Heart left ventricle (tissue), 16 donors: ENCODE results near the gene WFIKKN2. TPM values are rescaled to one million over a fixed set of nuclear protein-coding genes. Genes with fewer than 3 reads are reported as not detected.

ENCODE experiments used
- ATAC-seq, 4 donors: fragments of 200-7000 bp; cut with Tn5 transposase; one replicate each; pipeline ENCODE4 v1.9.1; 2020 to 2022; ENCODE audit warnings: moderate library complexity in 4 of 4, mild to moderate bottlenecking in 3 of 4, moderate number of reproducible peaks in 1 of 4
- DNase-seq, 5 donors: peaks; one replicate each; pipeline ENCODE4 v3.0.0-alpha.2; 2020
- H3K27ac ChIP-seq, 12 donors: fragments of 200-600 bp; sonication (generic) in 4 of 12; one replicate each; pipeline versions ENCODE4 v1.5.0 to v1.8.0; 2016 to 2022; ENCODE audit warnings: mild to moderate bottlenecking in 2 of 12
- H3K27me3 ChIP-seq, 9 donors: fragments of 200-600 bp; sonication (generic) in 2 of 9; one replicate each; pipeline versions ENCODE4 v1.5.1 to v1.8.0; 2016 to 2022; ENCODE audit warnings: mild to moderate bottlenecking in 3 of 9
- H3K36me3 ChIP-seq, 9 donors: fragments of 200-600 bp; sonication (generic) in 2 of 9; one replicate each; pipeline versions ENCODE4 v1.5.0 to v1.8.0; 2018 to 2022; ENCODE audit warnings: mild to moderate bottlenecking in 2 of 9
- H3K4me1 ChIP-seq, 12 donors: fragments of 200-600 bp; sonication (generic) in 4 of 12; one replicate each; pipeline versions ENCODE4 v1.5.0 to v1.8.0; 2016 to 2022; ENCODE audit warnings: mild to moderate bottlenecking in 3 of 12
- H3K4me3 ChIP-seq, 12 donors: fragments of 200-600 bp; sonication (generic) in 4 of 12; one replicate each; pipeline versions ENCODE4 v1.5.0 to v1.8.0; 2017 to 2022; ENCODE audit warnings: mild to moderate bottlenecking in 9 of 12, moderate library complexity in 4 of 12
- H3K9me3 ChIP-seq, 12 donors: fragments of 200-600 bp; sonication (generic) in 4 of 12; one replicate each; pipeline versions ENCODE4 v1.5.0 to v1.8.0; 2016 to 2022; ENCODE audit warnings: mild to moderate bottlenecking in 1 of 12
- POLR2A ChIP-seq, 2 donors: fragments of 450-650 bp; IDR thresholded peaks; one replicate each; pipeline ENCODE4 v1.6.1; 2017; ENCODE audit warnings: antibody characterized with exemption in 2 of 2, mild to moderate bottlenecking in 2 of 2, moderate library complexity in 2 of 2
- WGBS, 4 donors: extraction: QIAGEN DNeasy Blood & Tissue Kit in 2 of 4; methylation state at CpG; one replicate each; pipeline versions ENCODE4 v1.1.5 to v1.1.7; 2013 to 2018; 5-methylcytosine and 5-hydroxymethylcytosine counted together
- intact Hi-C, 10 donors: fragments of 100-400 bp; cut with DNase I; formaldehyde crosslinking; loops; one replicate each; pipeline versions ENCODE4 v1.11.1 to v1.14.2; 2022
- polyA plus RNA-seq, 2 donors: library from polyadenylated mRNA; stranded (reverse); fragments of 200-250 nt; gene quantifications; one replicate each; pipeline ENCODE4 v1.2.3, GENCODE V29; 2013
- total RNA-seq, 9 donors: library from RNA; depleted of rRNA in 2 of 9; stranded (reverse); fragments of >200 nt in 2 of 9; fragmentation: NEBNext Ultra II Directional in 3 of 9; extraction: Animal tissue kit (Norgen Biotek cat#: 25700) in 3 of 9; gene quantifications; one replicate each; pipeline versions ENCODE4 v1.1.0 to v1.2.4, GENCODE V29; 2016 to 2023
- TF ChIP-seq, protein P1 (sequence below), 12 donors: fragments of 200-600 bp; sonication (generic) in 4 of 12; IDR thresholded peaks; one replicate each; pipeline versions ENCODE4 v1.5.0 to v1.8.0; 2018 to 2022; ENCODE audit warnings: antibody characterized with exemption in 12 of 12, mild to moderate bottlenecking in 5 of 12
- donor health status: ischemic (EF 13 %, LVEDD 7.1; RV severe dilation, severe dysfunction).
- donor health status: healthy with polysubstance abuse.
- donor health status: DM: no; HTN: yes; CAD: no.
- donor health status: DM: no; HTN: no; CAD: no.
- donor health status: ischemic (EF 25% LVEDD 6.9; RV normal size, moderate dysfunction).
- donor health status: ischemic (EF 25% LVEDD 5.7; RV mildly dilated, moderate dysfunction).
- donor health status: healthy.
- donor health status: DM: yes; HTN: yes; CAD: no.
- donor health status: ischemic (EF 35%, LVEDD 5.7; RV mildly dilated, moderate dysfunction).
- donor health status: nonischemic (EF 11% LVEDD 7.7; RV severe dilation, severe dysfunction).
- donor health status: DM: yes; HTN: yes; CAD: no.
- donor health status: PGD.
- donor health status: ischemic (EF 29% LVEDD 5.4; RV normal size, mild dysfunction).
- donor health status: nonischemic (EF 23%, LVEDD 6.1; RV moderate dilation, normal function).

Gene WFIKKN2
- total and polyA plus RNA-seq, 11 donors: 0.08 to 0.75 (median 0.24) TPM; not detected in 2

DNA sequence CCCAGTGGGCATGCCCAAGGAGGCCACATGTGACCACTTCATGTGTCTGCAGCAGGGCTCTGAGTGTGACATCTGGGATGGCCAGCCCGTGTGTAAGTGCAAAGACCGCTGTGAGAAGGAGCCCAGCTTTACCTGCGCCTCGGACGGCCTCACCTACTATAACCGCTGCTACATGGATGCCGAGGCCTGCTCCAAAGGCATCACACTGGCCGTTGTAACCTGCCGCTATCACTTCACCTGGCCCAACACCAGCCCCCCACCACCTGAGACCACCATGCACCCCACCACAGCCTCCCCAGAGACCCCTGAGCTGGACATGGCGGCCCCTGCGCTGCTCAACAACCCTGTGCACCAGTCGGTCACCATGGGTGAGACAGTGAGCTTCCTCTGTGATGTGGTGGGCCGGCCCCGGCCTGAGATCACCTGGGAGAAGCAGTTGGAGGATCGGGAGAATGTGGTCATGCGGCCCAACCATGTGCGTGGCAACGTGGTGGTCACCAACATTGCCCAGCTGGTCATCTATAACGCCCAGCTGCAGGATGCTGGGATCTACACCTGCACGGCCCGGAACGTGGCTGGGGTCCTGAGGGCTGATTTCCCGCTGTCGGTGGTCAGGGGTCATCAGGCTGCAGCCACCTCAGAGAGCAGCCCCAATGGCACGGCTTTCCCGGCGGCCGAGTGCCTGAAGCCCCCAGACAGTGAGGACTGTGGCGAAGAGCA, 4.4 kb downstream of the WFIKKN2 start:
- DNase-seq (no peak), ATAC-seq (no peak)
- no peaks in the 10 kb centered on the region for H3K36me3 ChIP-seq
- TF ChIP-seq, protein P1, sequence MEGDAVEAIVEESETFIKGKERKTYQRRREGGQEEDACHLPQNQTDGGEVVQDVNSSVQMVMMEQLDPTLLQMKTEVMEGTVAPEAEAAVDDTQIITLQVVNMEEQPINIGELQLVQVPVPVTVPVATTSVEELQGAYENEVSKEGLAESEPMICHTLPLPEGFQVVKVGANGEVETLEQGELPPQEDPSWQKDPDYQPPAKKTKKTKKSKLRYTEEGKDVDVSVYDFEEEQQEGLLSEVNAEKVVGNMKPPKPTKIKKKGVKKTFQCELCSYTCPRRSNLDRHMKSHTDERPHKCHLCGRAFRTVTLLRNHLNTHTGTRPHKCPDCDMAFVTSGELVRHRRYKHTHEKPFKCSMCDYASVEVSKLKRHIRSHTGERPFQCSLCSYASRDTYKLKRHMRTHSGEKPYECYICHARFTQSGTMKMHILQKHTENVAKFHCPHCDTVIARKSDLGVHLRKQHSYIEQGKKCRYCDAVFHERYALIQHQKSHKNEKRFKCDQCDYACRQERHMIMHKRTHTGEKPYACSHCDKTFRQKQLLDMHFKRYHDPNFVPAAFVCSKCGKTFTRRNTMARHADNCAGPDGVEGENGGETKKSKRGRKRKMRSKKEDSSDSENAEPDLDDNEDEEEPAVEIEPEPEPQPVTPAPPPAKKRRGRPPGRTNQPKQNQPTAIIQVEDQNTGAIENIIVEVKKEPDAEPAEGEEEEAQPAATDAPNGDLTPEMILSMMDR (IDR thresholded peaks at IDR 0.05): no peak
- no peak for TF ChIP-seq POLR2A (IDR thresholded peaks at IDR 0.05)
- H3K27ac ChIP-seq: no peak overlapping the region
- 90 to 94% (median 93%) methylated on average over 25 to 29 of the region's 29 CpGs for WGBS, 4 donors
- H3K27me3 ChIP-seq: peaks cover 0 to under 1% (median 0%) of the 10 kb centered on the region in 9 donors
- H3K9me3 ChIP-seq: no peaks in the 10 kb centered on the region
- intact Hi-C loops: loop anchor here in 7 of 10 donors (2.0 to 10.0 kb wide), 7 partner anchors 23 to 357 kb away; partner anchors contain the start of genes SPATA20 (in 5 of the 7) and ANKRD40 (in 1 of the 7)
- no peak overlapping the region for H3K4me3 ChIP-seq
- peaks cover 0 to 17% (median 3%) of the 10 kb centered on the region in 12 donors for H3K4me1 ChIP-seq

DNA sequence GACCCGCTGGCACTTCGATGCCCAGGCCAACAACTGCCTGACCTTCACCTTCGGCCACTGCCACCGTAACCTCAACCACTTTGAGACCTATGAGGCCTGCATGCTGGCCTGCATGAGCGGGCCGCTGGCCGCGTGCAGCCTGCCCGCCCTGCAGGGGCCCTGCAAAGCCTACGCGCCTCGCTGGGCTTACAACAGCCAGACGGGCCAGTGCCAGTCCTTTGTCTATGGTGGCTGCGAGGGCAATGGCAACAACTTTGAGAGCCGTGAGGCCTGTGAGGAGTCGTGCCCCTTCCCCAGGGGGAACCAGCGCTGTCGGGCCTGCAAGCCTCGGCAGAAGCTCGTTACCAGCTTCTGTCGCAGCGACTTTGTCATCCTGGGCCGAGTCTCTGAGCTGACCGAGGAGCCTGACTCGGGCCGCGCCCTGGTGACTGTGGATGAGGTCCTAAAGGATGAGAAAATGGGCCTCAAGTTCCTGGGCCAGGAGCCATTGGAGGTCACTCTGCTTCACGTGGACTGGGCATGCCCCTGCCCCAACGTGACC, 5.0 kb downstream of the WFIKKN2 start:
- intact Hi-C loops: loop anchor here in 6 of 10 donors (2.0 to 10.0 kb wide), 6 partner anchors 24 to 358 kb away; partner anchors contain the start of genes SPATA20 (in 4 of the 6) and ANKRD40 (in 1 of the 6)
- no peak for ATAC-seq
- peaks cover 0 to 17% (median 3%) of the 10 kb centered on the region in 12 donors for H3K4me1 ChIP-seq
- no peaks in the 10 kb centered on the region for H3K36me3 ChIP-seq
- no peaks in the 10 kb centered on the region for H3K27me3 ChIP-seq
- WGBS, 4 donors: 86 to 92% (median 92%) methylated on average over 11 to 29 of the region's 29 CpGs
- H3K4me3 ChIP-seq: no peak overlapping the region
- DNase-seq: no peak
- H3K9me3 ChIP-seq: no peaks in the 10 kb centered on the region
- H3K27ac ChIP-seq: no peak overlapping the region
- no peak for TF ChIP-seq POLR2A (IDR thresholded peaks at IDR 0.05)
- TF ChIP-seq, protein P1 (IDR thresholded peaks at IDR 0.05): no peak

DNA sequence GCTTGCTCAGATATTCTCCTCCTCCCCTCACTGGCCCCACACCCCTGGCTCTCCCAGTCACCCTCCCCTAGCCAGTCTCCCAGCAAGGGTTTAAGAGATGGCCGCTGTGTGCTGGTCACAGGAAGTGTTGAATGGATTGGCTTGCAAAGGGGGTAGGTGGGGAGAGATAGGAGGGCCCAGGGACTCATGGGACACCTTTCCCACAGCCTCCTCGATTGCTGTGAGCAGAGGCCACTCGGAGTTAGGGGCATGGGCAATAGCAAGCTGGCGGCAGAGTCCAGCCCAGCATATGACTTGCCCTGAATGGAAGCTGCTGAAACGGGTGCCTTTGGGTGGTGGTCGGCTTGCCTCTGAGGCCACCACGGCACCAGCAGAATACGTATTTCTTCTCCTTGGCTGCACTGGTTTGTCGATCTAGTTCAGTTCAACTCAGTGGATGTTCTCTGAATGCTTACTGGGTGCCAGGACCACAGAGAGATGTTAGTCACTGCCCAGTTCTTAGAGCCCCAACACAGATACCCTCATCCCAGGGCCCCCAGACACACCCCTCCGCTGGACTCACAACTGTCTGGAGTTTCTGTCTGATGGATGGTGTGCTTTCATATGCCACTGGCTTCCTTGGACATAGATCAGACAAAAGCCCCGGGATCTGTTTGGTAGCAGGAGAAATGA, 6.0 kb downstream of the WFIKKN2 start:
- intact Hi-C loops: loop anchor here in 8 of 10 donors (1.0 to 10.0 kb wide), 8 partner anchors 25 to 359 kb away; partner anchors contain the start of genes SPATA20 (in 4 of the 8) and ANKRD40 (in 1 of the 8)
- Histone ChIP-seq H3K27ac (no peak overlapping the region), H3K36me3 (no peaks in the 10 kb centered on the region), H3K4me1 (peaks cover 0 to 20% (median 6%) of the 10 kb centered on the region in 12 donors), H3K9me3 (no peaks in the 10 kb centered on the region), H3K27me3 (no peaks in the 10 kb centered on the region), H3K4me3 (no peak overlapping the region)
- TF ChIP-seq, protein P1 (IDR thresholded peaks at IDR 0.05): no peak
- no peak for TF ChIP-seq POLR2A (IDR thresholded peaks at IDR 0.05)
- DNase-seq (no peak), ATAC-seq (no peak)
- 71 to 77% (median 73%) methylated on average over 10 to 11 of the region's 11 CpGs for WGBS, 4 donors
